ENCODE results near the gene RPAP3. TPM values are rescaled to one million over a fixed set of nuclear protein-coding genes. Genes with fewer than 3 reads are reported as not detected.

The RPAP3 gene
- total RNA-seq, 2 donors from 2014 or later = 41.7 to 53.9 TPM

GRCh38 chr12:47732504-47732903, 26.7 kb upstream of the RPAP3 start:
- Mint-ChIP-seq H3K27ac (no peak overlapping the region), H3K9me3 (no peaks in the 10 kb centered on the region), H3K36me3 (no peaks in the 10 kb centered on the region)
- ATAC-seq (no peak), DNase-seq (ENCODE audit: low spot score in 2 of 2) (no peak)

GRCh38 chr12:47731723-47732122, 25.9 kb upstream of the RPAP3 start:
- DNase-seq (ENCODE audit: low spot score in 2 of 2) = no peak
- H3K27ac Mint-ChIP-seq = no peak overlapping the region
- no peak for ATAC-seq
- no peaks in the 10 kb centered on the region for H3K9me3 Mint-ChIP-seq
- H3K36me3 Mint-ChIP-seq = no peaks in the 10 kb centered on the region

GRCh38 chr12:47730341-47730744, 24.5 kb upstream of the RPAP3 start:
- H3K36me3 Mint-ChIP-seq = no peaks in the 10 kb centered on the region
- no peak overlapping the region for H3K27ac Mint-ChIP-seq
- no peaks in the 10 kb centered on the region for H3K9me3 Mint-ChIP-seq
- ATAC-seq = no peak
- DNase-seq (ENCODE audit: low spot score in 2 of 2) = no peak

GRCh38 chr12:47729233-47729632, 23.4 kb upstream of the RPAP3 start:
- H3K36me3 Mint-ChIP-seq = no peaks in the 10 kb centered on the region
- H3K27ac Mint-ChIP-seq = no peak overlapping the region
- DNase-seq (ENCODE audit: low spot score in 2 of 2) = no peak
- no peaks in the 10 kb centered on the region for H3K9me3 Mint-ChIP-seq
- no peak for ATAC-seq

- Mint-ChIP-seq H3K27ac (peak overlapping the region in 1 of 2 donors; percentile 39), H3K36me3 (peaks cover 0 to 4% of the 10 kb centered on the region in 2 donors), H3K9me3 (no peaks in the 10 kb centered on the region)
- ATAC-seq = peak; percentile 42 to 61
- DNase-seq (ENCODE audit: low spot score in 2 of 2) = no peak
Measured at GRCh38 chr12:47725893-47726292, 20.1 kb upstream of the RPAP3 start.

- Mint-ChIP-seq H3K36me3 (peaks cover 0 to 4% of the 10 kb centered on the region in 2 donors), H3K27ac (peak within 1 kb of the TSS; percentile 8 to 39), H3K9me3 (no peaks in the 10 kb centered on the region)
- no peak for ATAC-seq
- DNase-seq (ENCODE audit: low spot score in 2 of 2) = no peak
Measured at GRCh38 chr12:47725091-47725772, 19.4 kb upstream of the RPAP3 start, which contains the start of gene ENDOU. Gene ENDOU (minus strand): TSS chr12:47725490. CDS start chr12:47725413, 77 bp downstream.

- ATAC-seq (peak in 1 of 2 donors; percentile 72), DNase-seq (ENCODE audit: low spot score in 2 of 2) (no peak)
- Mint-ChIP-seq H3K36me3 (peaks cover 0 to 4% of the 10 kb centered on the region in 2 donors), H3K27ac (peak overlapping the region; percentile 39 to 78), H3K9me3 (no peaks in the 10 kb centered on the region)
Measured at GRCh38 chr12:47722941-47723631, 17.3 kb upstream of the RPAP3 start.

- Mint-ChIP-seq H3K9me3 (no peaks in the 10 kb centered on the region), H3K27ac (peak overlapping the region in 1 of 2 donors; percentile 37), H3K36me3 (peaks cover 0 to 4% of the 10 kb centered on the region in 2 donors)
- no peak for DNase-seq (ENCODE audit: low spot score in 2 of 2)
- no peak for ATAC-seq
Measured at GRCh38 chr12:47722136-47722834, 16.5 kb upstream of the RPAP3 start.

- ATAC-seq (peak in 1 of 2 donors; percentile 57), DNase-seq (ENCODE audit: low spot score in 2 of 2) (no peak)
- Mint-ChIP-seq H3K36me3 (peaks cover 0 to 4% of the 10 kb centered on the region in 2 donors), H3K27ac (peak overlapping the region in 1 of 2 donors; percentile 37), H3K9me3 (no peaks in the 10 kb centered on the region)
Measured at GRCh38 chr12:47721431-47721973, 15.7 kb upstream of the RPAP3 start.

- no peak for DNase-seq (ENCODE audit: low spot score in 2 of 2)
- no peak for ATAC-seq
- H3K9me3 Mint-ChIP-seq = no peaks in the 10 kb centered on the region
- peak overlapping the region; percentile 77 to 78 for H3K27ac Mint-ChIP-seq
- peaks cover 0 to 4% of the 10 kb centered on the region in 2 donors for H3K36me3 Mint-ChIP-seq
Measured at GRCh38 chr12:47718531-47718930, 12.7 kb upstream of the RPAP3 start.

GRCh38 chr12:47717443-47718193, 11.8 kb upstream of the RPAP3 start:
- no peaks in the 10 kb centered on the region for H3K9me3 Mint-ChIP-seq
- peaks cover 0 to 4% of the 10 kb centered on the region in 2 donors for H3K36me3 Mint-ChIP-seq
- DNase-seq (ENCODE audit: low spot score in 2 of 2) = peak in 1 of 2 donors; percentile 68
- peak; percentile 59 to 85 for ATAC-seq
- peak overlapping the region; percentile 77 to 78 for H3K27ac Mint-ChIP-seq

GRCh38 chr12:47717046-47717442, 11.2 kb upstream of the RPAP3 start:
- no peak for DNase-seq (ENCODE audit: low spot score in 2 of 2)
- ATAC-seq = no peak
- H3K36me3 Mint-ChIP-seq = peaks cover 0 to 4% of the 10 kb centered on the region in 2 donors
- H3K27ac Mint-ChIP-seq = peak overlapping the region in 1 of 2 donors; percentile 15
- H3K9me3 Mint-ChIP-seq = no peaks in the 10 kb centered on the region

GRCh38 chr12:47715877-47716548, 10.2 kb upstream of the RPAP3 start:
- no peak overlapping the region for H3K27ac Mint-ChIP-seq
- ATAC-seq (no peak), DNase-seq (ENCODE audit: low spot score in 2 of 2) (no peak)
- no peaks in the 10 kb centered on the region for H3K36me3 Mint-ChIP-seq
- no peaks in the 10 kb centered on the region for H3K9me3 Mint-ChIP-seq

- DNase-seq (ENCODE audit: low spot score in 2 of 2) (peak in 1 of 2 donors; percentile 71), ATAC-seq (peak; percentile 81 to 87)
- no peaks in the 10 kb centered on the region for H3K9me3 Mint-ChIP-seq
- no peaks in the 10 kb centered on the region for H3K36me3 Mint-ChIP-seq
- no peak overlapping the region for H3K27ac Mint-ChIP-seq
Measured at GRCh38 chr12:47715393-47715876, 9.6 kb upstream of the RPAP3 start.

- ATAC-seq (peak; percentile 8 to 19), DNase-seq (ENCODE audit: low spot score in 2 of 2) (no peak)
- Mint-ChIP-seq H3K9me3 (no peaks in the 10 kb centered on the region), H3K36me3 (no peaks in the 10 kb centered on the region), H3K27ac (no peak overlapping the region)
Measured at GRCh38 chr12:47714826-47715386, 9.1 kb upstream of the RPAP3 start.

All from activated naive CD4-positive, alpha-beta T cell treated with anti-CD3 and anti-CD28 coated beads, Interleukin-2, amount 50 U/mL, for 72 hours (primary cell).